A673 (cell line): ENCODE results near the gene CTAGE9. TPM values are rescaled to one million over a fixed set of nuclear protein-coding genes. Genes with fewer than 3 reads are reported as not detected.

Source experiments
- BruUV-seq: library from RNA; stranded (reverse); fragments of 400-500 nt; replicated peaks from 2 replicates; lab custom pipeline; 2021; lab: Mats Ljungman, UMichigan
- CTCF ChIA-PET: fragments of 300-600 bp; sonication (Branson Sonifier 250); formaldehyde crosslinking; loops from one replicate; lab custom pipeline; 2022; ENCODE audit warnings: antibody characterized with exemption; lab: Charles Lee
- POLR2A ChIA-PET: fragments of 300-600 bp; sonication (Branson Sonifier 250); formaldehyde crosslinking; loops from one replicate; lab custom pipeline; 2022; ENCODE audit warnings: antibody characterized with exemption; ENCODE audit not compliant: low non-redundant PET; lab: Charles Lee
- DNase-seq: peaks from one replicate; pipeline ENCODE4 v3.0.0-alpha.2; 2015; ENCODE audit warnings: low spot score
- H3K27ac ChIP-seq: fragments of 200-600 bp; sonication (generic); 2 replicates; pipeline ENCODE4 v1.5.1; 2016; ENCODE audit warnings: mixed run types, low read depth, mild to moderate bottlenecking, mixed read lengths, antibody characterized with exemption, low read length; ENCODE audit not compliant: poor library complexity, severe bottlenecking
- H3K27me3 ChIP-seq: fragments of 200-600 bp; sonication (generic); replicated peaks from 2 replicates; pipeline ENCODE4 v1.6.1; 2017; ENCODE audit warnings: mixed run types, low read depth, mild to moderate bottlenecking, mixed read lengths, antibody characterized with exemption, low read length; ENCODE audit not compliant: insufficient read depth, poor library complexity
- H3K36me3 ChIP-seq: fragments of 200-600 bp; sonication (generic); 2 replicates; pipeline ENCODE4 v1.6.1; 2016; ENCODE audit warnings: mixed run types, mild to moderate bottlenecking, mixed read lengths, antibody characterized with exemption, low read length; ENCODE audit not compliant: insufficient read depth, poor library complexity, severe bottlenecking
- H3K4me1 ChIP-seq: fragments of 200-600 bp; sonication (generic); 2 replicates; pipeline ENCODE4 v1.6.1; 2017; ENCODE audit warnings: mixed run types, mild to moderate bottlenecking, mixed read lengths, antibody characterized with exemption, low read length; ENCODE audit not compliant: insufficient read depth, poor library complexity, severe bottlenecking
- H3K4me3 ChIP-seq: fragments of 200-600 bp; sonication (generic); 2 replicates; pipeline ENCODE4 v1.5.1; 2016; ENCODE audit warnings: low read depth, mixed run types, mild to moderate bottlenecking, mixed read lengths, low read length; ENCODE audit not compliant: poor library complexity, severe bottlenecking
- H3K9me3 ChIP-seq: fragments of 200-600 bp; sonication (generic); 2 replicates; pipeline ENCODE4 v1.6.1; 2016; ENCODE audit warnings: mixed run types, low read depth, mild to moderate bottlenecking, mixed read lengths, antibody characterized with exemption, low read length; ENCODE audit not compliant: poor library complexity, severe bottlenecking
- CTCF ChIP-seq: fragments of 300-800, 200-600 bp; sonication (generic); conservative IDR thresholded peaks from 2 replicates; pipeline ENCODE4 v1.5.1; 2017; ENCODE audit warnings: low read depth, mild to moderate bottlenecking, antibody characterized with exemption, low read length, moderate library complexity, mixed read lengths
- EZH2 ChIP-seq: fragments of 200-600 bp; sonication (generic); IDR thresholded peaks from 2 replicates; pipeline ENCODE4 v1.6.1; 2017; ENCODE audit warnings: borderline replicate concordance, low read depth, mild to moderate bottlenecking, mixed read lengths, antibody characterized with exemption, low read length; ENCODE audit not compliant: poor library complexity, severe bottlenecking
- intact Hi-C: fragments of 100-400 bp; cut with micrococcal nuclease; formaldehyde crosslinking; loops from one replicate; pipeline ENCODE4 v1.10.0; 2022; ENCODE audit not compliant: unreplicated experiment
- total RNA-seq: library from RNA; stranded (reverse); gene quantifications from 2 replicates; pipeline ENCODE4 v1.2.3, GENCODE V29; 2021

The CTAGE9 gene
- total RNA-seq, 1 experiment from 2014 or later, result not detected

GRCh38 chr6:131729550-131729949 is 18.7 kb upstream of the CTAGE9 start:
- Histone ChIP-seq H3K27ac (no peak overlapping the region), H3K4me1 (no peaks in the 10 kb centered on the region), H3K9me3 (no peaks in the 10 kb centered on the region), H3K36me3 (no peaks in the 10 kb centered on the region), H3K4me3 (no peak overlapping the region), H3K27me3 (no peaks in the 10 kb centered on the region)
- ChIA-PET POLR2A (no interaction called here), CTCF (no interaction called here)
- DNase-seq, result no peak
- TF ChIP-seq EZH2 (no peak), CTCF (no peak)
- intact Hi-C loops, result no loop called here
- no TSS peak for BruUV-seq

GRCh38 chr6:131728296-131728939 is 17.6 kb upstream of the CTAGE9 start:
- H3K4me1 ChIP-seq, result no peaks in the 10 kb centered on the region
- BruUV-seq, result no TSS peak
- H3K27me3 ChIP-seq, result no peaks in the 10 kb centered on the region
- TF ChIP-seq CTCF (no peak), EZH2 (no peak)
- ChIA-PET CTCF (no interaction called here), POLR2A (no interaction called here)
- no peak overlapping the region for H3K27ac ChIP-seq
- no peak for DNase-seq
- H3K4me3 ChIP-seq, result no peak overlapping the region
- no peaks in the 10 kb centered on the region for H3K36me3 ChIP-seq
- no peaks in the 10 kb centered on the region for H3K9me3 ChIP-seq
- intact Hi-C loops, result no loop called here

DNA sequence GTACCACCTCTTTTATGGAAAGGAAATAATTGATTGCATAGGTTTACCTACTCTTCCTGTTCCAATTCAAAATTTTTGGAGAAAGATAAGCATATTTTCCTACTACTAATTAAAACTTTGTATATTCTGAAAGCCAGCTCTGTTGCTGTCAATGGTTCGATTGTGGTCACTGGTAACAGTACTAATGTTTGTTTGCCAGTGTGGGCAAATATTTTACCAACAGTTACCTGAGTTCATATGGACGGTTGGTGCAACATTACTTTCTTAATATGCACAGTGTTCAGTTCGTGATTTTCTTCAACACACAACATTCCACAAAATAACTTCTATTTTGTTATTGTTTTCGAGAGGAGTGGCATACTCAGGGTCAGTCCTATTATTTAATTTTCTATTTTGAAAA is 17.1 kb upstream of the CTAGE9 start:
- DNase-seq, result no peak

More for the DNA sequence above, 17.1 kb upstream of the CTAGE9 start:
- no peaks in the 10 kb centered on the region for H3K9me3 ChIP-seq
- H3K27me3 ChIP-seq, result no peaks in the 10 kb centered on the region
- POLR2A ChIA-PET, result no interaction called here
- no peaks in the 10 kb centered on the region for H3K4me1 ChIP-seq
- no TSS peak for BruUV-seq
- no peak overlapping the region for H3K4me3 ChIP-seq
- TF ChIP-seq EZH2 (no peak), CTCF (no peak)
- CTCF ChIA-PET, result interaction anchor here (1.2 kb wide), 1 partner anchor 182 kb away, joined by 3 read pairs; no protein-coding TSS in a partner anchor
- intact Hi-C loops, result no loop called here
- no peaks in the 10 kb centered on the region for H3K36me3 ChIP-seq
- H3K27ac ChIP-seq, result no peak overlapping the region
